Epidermal melanocyte (primary cell): ENCODE data around the gene ZNF100.
"Not testable (repeated sequence)": the region's sequence is repeated elsewhere in the genome, so short reads cannot be mapped to it uniquely, and the experiment has no call there.

Experiments
- DNase-seq: peaks from one replicate; pipeline ENCODE4 v3.0.0; 2011; ENCODE audit warnings: low spot score; ENCODE audit not compliant: insufficient read length

The ZNF100 gene

GRCh38 chr19:21704320-21704719 lies 63.1 kb downstream of the ZNF100 start:
- no peak for DNase-seq

GRCh38 chr19:21699197-21699596 lies 68.2 kb downstream of the ZNF100 start:
- DNase-seq, result no peak

GRCh38 chr19:21698215-21698614 lies 69.2 kb downstream of the ZNF100 start:
- no peak for DNase-seq

GRCh38 chr19:21697698-21698097 lies 69.7 kb downstream of the ZNF100 start:
- DNase-seq, result no peak

GRCh38 chr19:21694171-21694906 lies 73.0 kb downstream of the ZNF100 start:
- no peak for DNase-seq

- no peak for DNase-seq
Observed at GRCh38 chr19:21693399-21693798, 74.0 kb downstream of the ZNF100 start.

GRCh38 chr19:21691661-21692060 lies 75.7 kb downstream of the ZNF100 start:
- no peak for DNase-seq

- DNase-seq, result no peak
Observed at GRCh38 chr19:21688464-21688863, 78.9 kb downstream of the ZNF100 start.

GRCh38 chr19:21680671-21681070 lies 86.7 kb downstream of the ZNF100 start:
- no peak for DNase-seq

GRCh38 chr19:21680026-21680425 lies 87.4 kb downstream of the ZNF100 start:
- no peak for DNase-seq

GRCh38 chr19:21677696-21678418 lies 89.5 kb downstream of the ZNF100 start:
- no peak for DNase-seq

- DNase-seq, result no peak
Observed at GRCh38 chr19:21674454-21674853, 92.9 kb downstream of the ZNF100 start.

GRCh38 chr19:21673479-21673878 lies 93.9 kb downstream of the ZNF100 start:
- not testable (repeated sequence) for DNase-seq
